ENCODE results near the gene APOBEC3A.
"Not testable (repeated sequence)": the region's sequence is repeated elsewhere in the genome, so short reads cannot be mapped to it uniquely, and the experiment has no call there.

DNA sequence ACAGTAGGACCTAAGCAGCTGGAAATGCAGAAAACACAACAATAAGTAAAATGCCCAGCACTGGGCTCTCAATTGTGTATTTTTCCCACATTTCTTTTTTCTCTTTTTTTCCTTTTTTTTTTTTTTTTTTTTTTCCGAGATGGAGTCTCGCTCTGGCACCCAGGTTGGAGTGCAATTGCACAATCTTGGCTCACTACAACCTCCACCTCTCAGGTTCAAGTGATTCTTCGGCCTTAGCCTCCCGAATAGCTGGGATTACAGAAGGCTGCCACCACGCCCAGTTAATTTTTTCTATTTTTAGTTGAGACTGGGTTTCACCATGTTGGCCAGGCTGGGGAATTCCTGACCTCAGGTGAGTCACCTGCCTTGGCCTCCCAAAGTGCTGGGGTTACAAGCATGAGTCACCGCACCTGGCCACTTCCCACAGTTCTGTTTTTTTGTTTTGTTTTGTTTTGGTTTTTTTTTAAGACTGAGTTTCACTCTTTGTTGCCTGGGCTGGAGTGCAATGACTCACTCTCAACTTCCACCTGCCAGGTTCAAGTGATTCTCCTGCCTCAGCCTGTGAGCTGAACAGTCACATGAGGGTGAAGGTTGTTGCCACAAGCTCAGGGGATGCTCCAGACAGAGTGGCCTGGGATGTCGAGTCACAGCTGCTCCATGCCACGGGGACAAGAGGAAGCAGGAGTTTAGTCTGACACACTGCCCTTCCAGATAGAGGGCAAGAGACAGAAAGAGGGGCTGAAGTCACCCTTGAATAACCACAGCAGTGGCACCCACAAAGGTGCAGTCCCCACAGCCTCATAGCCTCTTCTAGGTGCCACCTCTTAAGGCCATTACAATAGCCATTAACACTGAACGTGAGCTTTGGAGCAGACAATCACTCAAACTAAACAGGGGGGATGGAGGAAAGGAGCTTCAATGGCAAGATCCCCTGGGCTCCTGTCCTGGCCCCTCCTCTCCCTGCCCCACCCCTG, 27.7 kb downstream of the APOBEC3A start:
- TF ChIP-seq, protein P1, sequence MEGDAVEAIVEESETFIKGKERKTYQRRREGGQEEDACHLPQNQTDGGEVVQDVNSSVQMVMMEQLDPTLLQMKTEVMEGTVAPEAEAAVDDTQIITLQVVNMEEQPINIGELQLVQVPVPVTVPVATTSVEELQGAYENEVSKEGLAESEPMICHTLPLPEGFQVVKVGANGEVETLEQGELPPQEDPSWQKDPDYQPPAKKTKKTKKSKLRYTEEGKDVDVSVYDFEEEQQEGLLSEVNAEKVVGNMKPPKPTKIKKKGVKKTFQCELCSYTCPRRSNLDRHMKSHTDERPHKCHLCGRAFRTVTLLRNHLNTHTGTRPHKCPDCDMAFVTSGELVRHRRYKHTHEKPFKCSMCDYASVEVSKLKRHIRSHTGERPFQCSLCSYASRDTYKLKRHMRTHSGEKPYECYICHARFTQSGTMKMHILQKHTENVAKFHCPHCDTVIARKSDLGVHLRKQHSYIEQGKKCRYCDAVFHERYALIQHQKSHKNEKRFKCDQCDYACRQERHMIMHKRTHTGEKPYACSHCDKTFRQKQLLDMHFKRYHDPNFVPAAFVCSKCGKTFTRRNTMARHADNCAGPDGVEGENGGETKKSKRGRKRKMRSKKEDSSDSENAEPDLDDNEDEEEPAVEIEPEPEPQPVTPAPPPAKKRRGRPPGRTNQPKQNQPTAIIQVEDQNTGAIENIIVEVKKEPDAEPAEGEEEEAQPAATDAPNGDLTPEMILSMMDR (IDR thresholded peaks at IDR 0.05) = not testable (repeated sequence)
- not testable (repeated sequence) for TF ChIP-seq POLR2A (IDR thresholded peaks at IDR 0.05)
